Measurements from ENCODE around the gene KCNIP1.

Gene KCNIP1

DNA sequence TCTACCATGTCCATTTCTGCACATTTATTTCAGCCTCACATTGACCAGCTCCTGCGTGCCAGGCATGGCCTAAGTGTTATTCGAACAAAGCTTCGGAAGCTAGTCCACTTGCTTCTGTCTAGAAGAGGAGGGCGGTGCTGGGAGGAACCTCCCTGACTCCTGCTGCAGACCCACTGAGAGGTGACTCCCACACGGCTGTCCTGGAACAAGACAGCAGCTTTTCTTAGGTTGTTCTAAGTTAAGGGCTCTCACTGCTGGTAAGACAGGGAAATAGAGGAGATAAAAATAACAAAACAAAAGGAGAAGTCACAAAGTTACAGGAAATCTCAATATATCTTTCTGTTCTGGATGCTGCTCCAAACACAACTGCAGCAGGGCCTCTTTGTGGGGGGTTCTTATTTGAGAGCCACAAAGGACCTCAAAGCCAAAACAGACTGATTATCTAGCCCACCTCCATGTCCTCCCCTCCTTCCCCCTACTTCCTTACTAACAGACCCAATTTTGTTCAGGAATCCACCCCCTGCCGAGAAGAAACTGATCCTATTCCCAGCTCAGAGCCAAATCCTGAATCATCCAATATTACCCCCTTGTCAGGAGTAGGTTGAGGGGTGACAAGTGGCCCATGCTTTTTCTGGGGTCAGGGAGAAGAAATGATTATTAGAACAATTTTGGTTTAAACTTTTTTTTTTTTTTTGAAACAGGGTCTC, 28.4 kb upstream of the KCNIP1 start:
- no peak for DNase-seq (ENCODE audit: extremely low read depth, low read depth)

DNA sequence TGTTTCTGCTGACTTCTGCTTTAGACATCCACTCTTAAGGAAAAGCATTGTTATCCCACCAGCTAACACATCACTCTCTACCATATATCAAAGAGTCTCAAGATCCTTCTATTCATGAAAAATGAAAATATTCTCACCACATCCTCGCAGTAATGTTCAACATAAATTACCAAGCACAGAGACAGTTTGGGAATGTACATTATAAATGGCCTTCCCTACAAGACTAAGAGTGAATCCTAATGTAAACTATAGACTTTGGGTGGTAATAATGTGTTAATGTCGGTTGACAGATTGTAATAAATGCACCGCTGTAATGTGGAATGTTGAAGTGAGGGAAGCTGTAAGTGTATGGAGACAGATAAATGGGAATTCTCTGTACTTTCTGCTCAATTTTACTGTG, 27.1 kb upstream of the KCNIP1 start:
- no peak for DNase-seq (ENCODE audit: extremely low read depth, low read depth)
- TF ChIP-seq, protein P1, sequence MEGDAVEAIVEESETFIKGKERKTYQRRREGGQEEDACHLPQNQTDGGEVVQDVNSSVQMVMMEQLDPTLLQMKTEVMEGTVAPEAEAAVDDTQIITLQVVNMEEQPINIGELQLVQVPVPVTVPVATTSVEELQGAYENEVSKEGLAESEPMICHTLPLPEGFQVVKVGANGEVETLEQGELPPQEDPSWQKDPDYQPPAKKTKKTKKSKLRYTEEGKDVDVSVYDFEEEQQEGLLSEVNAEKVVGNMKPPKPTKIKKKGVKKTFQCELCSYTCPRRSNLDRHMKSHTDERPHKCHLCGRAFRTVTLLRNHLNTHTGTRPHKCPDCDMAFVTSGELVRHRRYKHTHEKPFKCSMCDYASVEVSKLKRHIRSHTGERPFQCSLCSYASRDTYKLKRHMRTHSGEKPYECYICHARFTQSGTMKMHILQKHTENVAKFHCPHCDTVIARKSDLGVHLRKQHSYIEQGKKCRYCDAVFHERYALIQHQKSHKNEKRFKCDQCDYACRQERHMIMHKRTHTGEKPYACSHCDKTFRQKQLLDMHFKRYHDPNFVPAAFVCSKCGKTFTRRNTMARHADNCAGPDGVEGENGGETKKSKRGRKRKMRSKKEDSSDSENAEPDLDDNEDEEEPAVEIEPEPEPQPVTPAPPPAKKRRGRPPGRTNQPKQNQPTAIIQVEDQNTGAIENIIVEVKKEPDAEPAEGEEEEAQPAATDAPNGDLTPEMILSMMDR (IDR thresholded peaks at IDR 0.05; ENCODE audit: low read depth, low read length): no peak

More for the DNA sequence above, 28.4 kb upstream of the KCNIP1 start:
- TF ChIP-seq, protein P1 (IDR thresholded peaks at IDR 0.05; ENCODE audit: low read depth, low read length): no peak

DNA sequence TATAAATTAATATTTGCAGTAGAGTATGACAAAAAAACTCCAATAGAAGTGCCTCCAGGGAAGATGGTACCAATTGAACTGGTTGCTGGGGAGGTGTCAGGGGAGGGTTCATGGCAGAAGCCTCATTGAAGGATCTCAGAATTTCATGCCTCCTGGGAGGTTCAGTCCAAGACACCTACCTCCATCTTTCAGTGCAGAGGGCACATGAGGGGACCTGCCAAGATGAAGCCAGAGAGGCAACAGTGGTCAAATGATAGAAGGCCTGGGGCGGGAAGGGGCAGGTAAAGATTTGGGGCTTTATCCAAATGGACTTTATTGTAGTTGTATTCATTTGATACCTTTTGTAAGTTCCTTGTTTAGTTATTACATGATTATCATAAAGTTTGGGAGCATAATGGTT, 25.9 kb upstream of the KCNIP1 start:
- no peak for DNase-seq (ENCODE audit: extremely low read depth, low read depth)
- TF ChIP-seq, protein P1 (IDR thresholded peaks at IDR 0.05; ENCODE audit: low read depth, low read length): no peak

DNA sequence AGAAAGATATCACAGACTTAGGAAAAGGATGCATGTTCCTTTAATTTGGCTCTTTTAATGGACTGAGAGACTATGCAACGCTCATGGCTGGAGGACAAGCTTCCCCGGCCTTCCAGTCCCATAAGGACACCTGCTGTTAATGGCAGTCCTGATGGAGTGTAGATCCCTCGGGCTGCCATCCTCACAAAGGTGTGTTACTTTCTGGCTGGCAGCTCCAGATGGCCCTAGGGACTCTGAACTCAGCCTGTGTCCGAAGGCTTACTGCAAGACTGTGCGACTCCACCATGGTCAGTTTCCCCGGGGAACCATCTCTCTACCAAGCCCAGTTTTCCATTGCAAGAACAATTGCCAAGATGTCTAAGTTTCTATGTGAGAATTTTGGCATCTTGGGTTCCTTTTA, 25.5 kb upstream of the KCNIP1 start:
- TF ChIP-seq, protein P1 (IDR thresholded peaks at IDR 0.05; ENCODE audit: low read depth, low read length): no peak
- DNase-seq (ENCODE audit: extremely low read depth, low read depth): no peak

DNA sequence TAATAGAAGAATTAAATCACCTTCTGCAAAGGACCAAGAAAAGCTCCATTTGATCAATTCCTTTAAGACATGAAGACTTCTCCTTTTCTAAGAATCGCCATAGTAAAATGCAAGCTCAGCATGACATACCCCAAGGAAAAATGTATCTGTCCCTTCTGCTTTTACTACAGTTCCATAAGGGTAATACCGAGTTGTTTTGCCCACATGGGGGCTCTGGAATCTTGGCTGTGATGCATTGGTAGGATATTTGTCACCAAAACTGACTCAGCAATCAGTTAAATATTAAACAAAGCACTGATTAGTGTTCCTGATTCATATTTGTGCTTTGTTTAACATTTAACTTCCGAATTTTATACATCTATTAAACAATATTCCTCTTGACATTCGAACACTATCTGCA, 24.3 kb upstream of the KCNIP1 start:
- DNase-seq (ENCODE audit: extremely low read depth, low read depth): no peak
- TF ChIP-seq, protein P1 (IDR thresholded peaks at IDR 0.05; ENCODE audit: low read depth, low read length): no peak

DNA sequence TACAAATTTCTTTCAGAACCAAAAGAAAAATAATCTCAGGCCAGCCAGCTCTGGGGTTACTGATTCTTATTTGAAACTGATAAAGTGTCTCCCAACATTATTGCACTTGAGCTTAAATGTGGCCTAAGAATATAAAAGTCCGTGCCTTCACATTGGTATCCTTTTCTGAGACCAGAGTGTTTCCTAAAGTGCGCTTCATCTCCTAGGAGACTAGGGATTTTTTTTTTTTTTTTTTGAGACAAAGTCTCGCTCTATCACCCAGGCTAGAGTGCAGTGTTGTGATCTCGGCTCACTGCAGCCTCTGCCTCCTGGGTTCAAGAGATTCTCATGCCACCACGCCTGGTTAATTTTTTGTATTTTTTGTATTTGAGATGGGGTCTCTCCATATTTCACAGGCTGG, 23.6 kb upstream of the KCNIP1 start:
- TF ChIP-seq, protein P1 (IDR thresholded peaks at IDR 0.05; ENCODE audit: low read depth, low read length): no peak
- DNase-seq (ENCODE audit: extremely low read depth, low read depth): no peak

DNA sequence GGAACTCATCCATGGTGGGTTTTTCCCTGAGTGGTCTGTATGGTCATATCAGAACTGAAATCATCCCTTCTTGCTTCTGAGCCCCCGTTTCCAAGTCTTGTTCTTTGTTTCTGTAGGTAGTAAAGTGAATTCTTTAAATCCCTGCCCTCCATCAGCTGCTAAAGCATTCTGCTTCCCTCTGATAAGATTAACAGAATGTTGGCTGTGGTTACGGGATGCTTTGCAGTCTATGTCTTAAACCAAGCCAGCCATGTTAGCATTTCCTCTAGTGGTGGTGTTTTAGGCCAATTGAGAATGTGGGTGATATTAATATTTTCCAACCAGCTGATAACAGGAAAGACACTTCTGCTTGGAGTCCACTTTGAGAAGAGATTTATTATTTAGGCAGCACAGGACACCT, 22.0 kb upstream of the KCNIP1 start:
- TF ChIP-seq, protein P1 (IDR thresholded peaks at IDR 0.05; ENCODE audit: low read depth, low read length): no peak
- DNase-seq (ENCODE audit: extremely low read depth, low read depth): no peak

Data from AG09319 (cell line).